SK-N-MC (cell line): Measurements from ENCODE around the gene CTSA.
A peak's percentile ranks its signal among the peaks of the same experiment; 100 is the strongest.

Source experiments
- DNase-seq: peaks from one replicate; pipeline ENCODE4 v3.0.0-alpha.2; 2011; ENCODE audit warnings: low read depth, low spot score
- H3K27ac ChIP-seq: fragments of 200-600 bp; sonication (generic); 2 replicates; pipeline ENCODE4 v1.5.1; 2016; ENCODE audit warnings: mixed run types
- H3K36me3 ChIP-seq: fragments of 200-600 bp; sonication (generic); 2 replicates; pipeline ENCODE4 v1.6.1; 2017; ENCODE audit warnings: antibody characterized with exemption, low read length, mixed read lengths; ENCODE audit not compliant: insufficient read depth
- H3K4me3 ChIP-seq: fragments of 200-600 bp; sonication (generic); 2 replicates; pipeline ENCODE4 v1.5.1; 2016
- H3K9ac ChIP-seq: fragments of 200-600 bp; sonication (generic); 2 replicates; pipeline ENCODE4 v1.8.0; 2017; ENCODE audit warnings: mixed run types, mixed read lengths; ENCODE audit not compliant: insufficient read length
- H3K9me3 ChIP-seq: fragments of 200-600 bp; sonication (generic); 2 replicates; pipeline ENCODE4 v1.6.1; 2017; ENCODE audit warnings: low read depth, mild to moderate bottlenecking, antibody characterized with exemption, low read length, moderate library complexity, mixed read lengths
- EZH2 ChIP-seq: fragments of 200-600 bp; sonication (generic); IDR thresholded peaks from one replicate; pipeline ENCODE4 v1.6.1; 2017; ENCODE audit warnings: antibody characterized with exemption
- FOXP2 ChIP-seq: optimal IDR thresholded peaks from 2 replicates; pipeline ENCODE3; 2011; ENCODE audit warnings: mild to moderate bottlenecking, moderate library complexity; ENCODE audit not compliant: insufficient read depth; ENCODE audit errors: extremely low read length, control extremely low read depth
- POLR2AphosphoS5 ChIP-seq: IDR thresholded peaks from 2 replicates; pipeline ENCODE4 v1.6.1; 2012; ENCODE audit warnings: mild to moderate bottlenecking, low read depth, low read length, borderline replicate concordance

The CTSA gene

GRCh38 chr20:45874576-45874975 is 16.6 kb upstream of the CTSA start:
- H3K9me3 ChIP-seq = no peaks in the 10 kb centered on the region
- TF ChIP-seq FOXP2 (no peak), POLR2AphosphoS5 (no peak), EZH2 (no peak)
- DNase-seq = no peak
- no peak overlapping the region for H3K27ac ChIP-seq
- no peak overlapping the region for H3K9ac ChIP-seq
- no peak overlapping the region for H3K4me3 ChIP-seq
- no peaks in the 10 kb centered on the region for H3K36me3 ChIP-seq

GRCh38 chr20:45878076-45878761 is 12.9 kb upstream of the CTSA start:
- no peaks in the 10 kb centered on the region for H3K9me3 ChIP-seq
- H3K27ac ChIP-seq = no peak overlapping the region
- DNase-seq = no peak
- no peak overlapping the region for H3K4me3 ChIP-seq
- H3K9ac ChIP-seq = no peak overlapping the region
- peaks cover 12% of the 10 kb centered on the region; the same call in 1 of the 2 replicates for H3K36me3 ChIP-seq
- no peak for TF ChIP-seq POLR2AphosphoS5
- TF ChIP-seq FOXP2 = no peak
- TF ChIP-seq EZH2 = no peak

GRCh38 chr20:45880988-45881788 is 9.9 kb upstream of the CTSA start, which contains the start of gene ZSWIM1:
Gene ZSWIM1 (plus strand): TSS chr20:45881227. CDS start chr20:45882593, 1,366 bp downstream.
- Histone ChIP-seq H3K9me3 (no peaks in the 10 kb centered on the region), H3K27ac (peak within 1 kb of the TSS; percentile 64; the same call in 1 of the 2 replicates), H3K4me3 (peak within 1 kb of the TSS; percentile 98), H3K9ac (peak within 1 kb of the TSS; percentile 98), H3K36me3 (peaks cover 20% of the 10 kb centered on the region; the same call in 1 of the 2 replicates)
- TF ChIP-seq POLR2AphosphoS5 (peak; percentile 97), EZH2 (no peak)
- DNase-seq = peak; percentile 98

- H3K27ac ChIP-seq = no peak overlapping the region
- H3K9me3 ChIP-seq = no peaks in the 10 kb centered on the region
- DNase-seq = no peak
- H3K9ac ChIP-seq = no peak overlapping the region
- no peak overlapping the region for H3K4me3 ChIP-seq
- TF ChIP-seq FOXP2 (no peak), POLR2AphosphoS5 (no peak), EZH2 (no peak)
- H3K36me3 ChIP-seq = peaks cover 20% of the 10 kb centered on the region; the same call in 1 of the 2 replicates
Measured at GRCh38 chr20:45882469-45883099, 8.6 kb upstream of the CTSA start.

DNA sequence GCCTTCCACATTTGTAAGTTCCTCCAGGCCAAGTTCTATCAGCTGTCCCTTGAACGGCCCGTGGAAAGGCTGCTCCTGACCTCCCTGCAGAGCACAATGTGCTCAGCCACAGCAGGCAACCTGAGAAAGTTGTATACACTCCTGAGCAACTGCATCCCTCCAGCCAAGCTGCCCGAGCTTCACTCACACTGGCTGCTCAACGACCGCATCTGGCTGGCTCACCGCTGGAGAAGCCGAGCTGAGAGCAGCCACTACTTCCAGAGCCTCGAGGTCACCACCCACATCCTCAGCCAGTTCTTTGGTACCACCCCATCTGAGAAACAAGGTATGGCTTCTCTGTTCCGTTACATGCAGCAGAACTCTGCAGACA is 8.1 kb upstream of the CTSA start:
- no peaks in the 10 kb centered on the region for H3K9me3 ChIP-seq

DNA sequence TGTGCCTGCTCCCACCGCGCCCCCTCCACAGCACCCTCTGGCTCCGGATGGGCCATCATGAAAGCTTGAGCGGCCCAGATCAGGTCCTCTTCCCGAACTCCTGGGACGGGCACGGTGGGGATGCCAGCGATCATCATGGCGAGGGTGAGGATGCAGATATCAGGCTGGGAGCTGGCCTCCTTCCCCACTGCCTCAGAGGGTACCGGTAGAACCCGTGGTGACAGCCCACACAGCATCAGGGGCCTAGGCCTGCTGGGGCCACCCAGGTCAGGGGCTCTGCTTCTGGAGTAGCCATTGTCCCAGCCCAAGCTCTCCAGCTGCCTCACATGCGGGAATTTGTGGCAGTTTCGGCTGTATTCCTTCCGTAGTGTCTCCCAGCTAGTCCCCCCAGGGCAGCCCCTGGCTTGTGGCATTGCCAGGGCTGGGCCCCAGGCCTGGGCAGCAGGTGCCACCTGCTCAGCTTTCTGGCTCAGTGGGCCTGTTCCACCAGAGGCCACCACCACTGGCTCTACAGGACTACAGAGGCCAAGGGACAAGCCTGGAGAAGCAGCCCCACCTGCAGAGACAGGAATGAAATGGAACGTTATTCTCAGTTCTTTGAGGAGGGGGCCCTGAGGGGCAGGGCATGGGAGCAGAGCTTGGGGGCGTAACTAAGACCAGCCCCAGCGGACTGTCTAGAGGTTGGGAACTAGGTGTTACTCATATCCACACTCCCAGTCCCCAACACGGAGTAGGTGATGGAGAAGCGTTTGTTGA is 4.4 kb upstream of the CTSA start:
- Histone ChIP-seq H3K9me3 (no peaks in the 10 kb centered on the region), H3K27ac (no peak overlapping the region), H3K36me3 (peaks cover 20% of the 10 kb centered on the region; the same call in 1 of the 2 replicates), H3K4me3 (no peak overlapping the region), H3K9ac (no peak overlapping the region)
- TF ChIP-seq POLR2AphosphoS5 (0 out of 2 replicates have a peak, but pooled peaks have one; percentile 25), EZH2 (no peak)
- no peak for DNase-seq

More for the DNA sequence above, 8.1 kb upstream of the CTSA start:
- TF ChIP-seq POLR2AphosphoS5 = no peak
- TF ChIP-seq EZH2 = no peak
- TF ChIP-seq FOXP2 = no peak
- Histone ChIP-seq H3K9ac (no peak overlapping the region), H3K27ac (no peak overlapping the region), H3K36me3 (peaks cover 20% of the 10 kb centered on the region; the same call in 1 of the 2 replicates), H3K4me3 (no peak overlapping the region)
- no peak for DNase-seq

DNA sequence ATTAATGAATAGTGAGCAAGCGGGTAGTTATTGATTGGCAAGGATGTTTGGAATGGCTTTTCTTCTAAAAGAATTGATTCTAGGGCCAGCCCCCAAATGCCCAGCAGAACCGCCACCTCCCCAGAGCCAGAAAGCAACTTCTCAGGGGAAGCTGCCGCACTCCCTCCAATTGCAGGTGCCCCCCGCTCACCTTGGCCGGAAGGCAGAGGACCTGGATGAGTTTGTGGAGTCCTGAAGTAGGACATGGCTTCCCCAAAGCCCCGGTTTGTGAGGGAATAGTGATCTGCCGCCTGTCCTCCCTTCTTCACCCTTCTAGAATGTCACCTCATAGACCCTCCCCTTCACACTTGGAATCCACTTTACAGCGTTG is 3.8 kb upstream of the CTSA start, which contains the start of gene SPATA25:
Gene SPATA25 (minus strand): TSS at position 277 of the 370 bp plus-strand sequence. CDS start 32 bp downstream, at position 245.
- TF ChIP-seq POLR2AphosphoS5 (no peak), FOXP2 (no peak), EZH2 (no peak)
- H3K9me3 ChIP-seq = no peaks in the 10 kb centered on the region
- DNase-seq = no peak

DNA sequence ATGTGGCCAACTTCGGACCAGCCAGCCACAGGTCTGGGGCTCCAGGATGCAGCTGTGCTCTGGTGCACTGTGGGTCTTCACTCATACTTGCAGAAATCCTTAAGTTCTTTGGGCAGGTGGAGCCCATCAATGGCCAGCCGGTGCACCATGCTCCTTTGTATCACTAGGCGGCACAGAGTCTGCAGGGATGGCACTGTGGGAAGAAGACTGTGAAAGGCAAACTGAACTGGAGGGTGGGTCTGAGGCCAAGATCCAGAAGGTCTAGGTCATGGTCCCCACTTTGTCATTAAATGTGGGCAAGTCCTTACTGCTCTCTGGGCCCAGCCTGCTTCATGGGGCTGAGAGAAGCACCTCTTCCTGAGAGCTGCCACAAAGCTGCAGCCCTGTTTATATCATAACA is 2.5 kb upstream of the CTSA start:
- TF ChIP-seq EZH2 = no peak
- TF ChIP-seq POLR2AphosphoS5 = no peak
- TF ChIP-seq FOXP2 = no peak
- H3K9ac ChIP-seq = no peak overlapping the region
- no peak for DNase-seq
- H3K4me3 ChIP-seq = no peak overlapping the region
- peaks cover 3% of the 10 kb centered on the region; the same call in 1 of the 2 replicates for H3K36me3 ChIP-seq
- H3K27ac ChIP-seq = no peak overlapping the region
- no peaks in the 10 kb centered on the region for H3K9me3 ChIP-seq

More for the DNA sequence above, 3.8 kb upstream of the CTSA start, which contains the start of gene SPATA25:
- H3K36me3 ChIP-seq = peaks cover 17% of the 10 kb centered on the region; the same call in 1 of the 2 replicates
- H3K27ac ChIP-seq = no peak within 1 kb of the TSS
- H3K9ac ChIP-seq = no peak within 1 kb of the TSS
- H3K4me3 ChIP-seq = no peak within 1 kb of the TSS
